ENCODE data around the gene OLFM2.

- TF ChIP-seq CTCF (conservative IDR thresholded peaks at IDR 0.05; ENCODE audit: low read depth, low read length) (no peak), CEBPB (IDR thresholded peaks at IDR 0.05; ENCODE audit: low read depth, low read length) (no peak), POLR2A (IDR thresholded peaks at IDR 0.05; ENCODE audit: low read depth, low read length) (no peak), BHLHE40 (IDR thresholded peaks at IDR 0.05; ENCODE audit: low read depth, low read length) (no peak), MAZ (IDR thresholded peaks at IDR 0.05; ENCODE audit: borderline replicate concordance, low read depth, low read length) (no peak), SMC3 (IDR thresholded peaks at IDR 0.05; ENCODE audit: low read depth, low read length) (no peak), FOS (IDR thresholded peaks at IDR 0.05; ENCODE audit: low read depth, low read length) (no peak), MAFK (IDR thresholded peaks at IDR 0.05; ENCODE audit: low read depth, low read length) (no peak), RAD21 (IDR thresholded peaks at IDR 0.05; ENCODE audit: low read length) (no peak)
These were observed 61.2 kb downstream of the OLFM2 start for GRCh38 chr19:9875031-9875627.
